GM12892 (cell line): ENCODE measurements around the gene FBXW7.

Source experiments
- POLR2A ChIP-seq: IDR thresholded peaks from 2 replicates; pipeline ENCODE4 v1.6.1; 2011; ENCODE audit warnings: low read depth, low read length, control low read depth
- TAF1 ChIP-seq: IDR thresholded peaks from 2 replicates; pipeline ENCODE4 v1.6.1; 2011; ENCODE audit warnings: low read depth, mild to moderate bottlenecking, control low read depth, low read length, borderline replicate concordance

DNA sequence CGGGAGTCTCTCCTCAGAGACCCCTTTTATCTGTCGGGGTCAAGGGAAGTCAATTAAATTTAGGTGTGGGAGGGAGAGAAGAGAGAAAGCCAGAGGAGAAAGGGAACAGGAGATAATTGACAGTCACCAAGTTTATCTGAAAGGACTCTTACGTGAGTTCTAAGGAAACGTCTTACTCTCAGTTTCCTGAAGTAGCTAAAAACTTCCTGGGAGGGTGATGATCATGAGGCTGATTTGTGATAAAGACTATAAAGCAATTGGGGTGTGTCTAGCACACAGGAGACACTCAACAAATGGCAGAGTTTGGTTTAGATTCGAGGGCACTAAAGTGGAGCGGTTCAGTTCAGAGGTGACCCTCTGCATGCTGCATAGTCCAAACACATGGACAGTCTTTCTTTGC lies 254.1 kb downstream of the FBXW7 start:
- TF ChIP-seq POLR2A, result no peak
- no peak for TF ChIP-seq TAF1
